Kidney (tissue), 14 donors: ENCODE data around the gene TECTB. TPM values are rescaled to one million over a fixed set of nuclear protein-coding genes. Genes with fewer than 3 reads are reported as not detected.

Experiments used
- DNase-seq, 5 donors: peaks; one replicate each; pipeline ENCODE4 v3.0.0-alpha.2; 2013 to 2020
- FAIRE-seq: peaks from 2 replicates; lab custom pipeline; 2012; peaks lifted over from hg19 to GRCh38; lab: Jason Lieb, UNC
- H3K27ac ChIP-seq, 2 donors: one replicate each; pipeline ENCODE4 v1.7.0; 2013; ENCODE audit warnings: low read depth in 2 of 2, low read length in 2 of 2, inconsistent platforms in 1 of 2
- H3K27me3 ChIP-seq: one replicate; pipeline ENCODE4 v1.7.1; 2013; ENCODE audit warnings: low read length, inconsistent platforms; ENCODE audit not compliant: control insufficient read depth, insufficient read depth
- H3K36me3 ChIP-seq, 3 donors: one replicate each; pipeline versions ENCODE4 v1.7.0 to v1.7.1; 2013; ENCODE audit warnings: low read length in 3 of 3, control low read depth in 1 of 3, inconsistent platforms in 1 of 3; ENCODE audit not compliant: insufficient read depth in 3 of 3, control insufficient read depth in 2 of 3
- H3K4me1 ChIP-seq, 3 donors: one replicate each; pipeline versions ENCODE4 v1.7.0 to v1.7.1; 2013; ENCODE audit warnings: low read length in 3 of 3, inconsistent platforms in 1 of 3, low read depth in 1 of 3; ENCODE audit not compliant: control insufficient read depth in 2 of 3, insufficient read depth in 2 of 3
- H3K4me3 ChIP-seq, 3 donors: one replicate each; pipeline versions ENCODE4 v1.7.0 to v1.8.1; 2013; ENCODE audit warnings: low read length in 3 of 3, control low read depth in 1 of 3, inconsistent platforms in 1 of 3
- H3K9ac ChIP-seq, 3 donors: one replicate each; pipeline versions ENCODE4 v1.7.0 to v1.7.1; 2013; ENCODE audit warnings: low read length in 3 of 3, control low read depth in 1 of 3, inconsistent platforms in 1 of 3
- H3K9me3 ChIP-seq, 3 donors: one replicate each; pipeline versions ENCODE4 v1.7.0 to v1.7.1; 2013; ENCODE audit warnings: low read length in 3 of 3, control low read depth in 1 of 3, inconsistent platforms in 1 of 3; ENCODE audit not compliant: control insufficient read depth in 2 of 3, insufficient read depth in 1 of 3
- intact Hi-C: fragments of 100-400 bp; cut with DNase I; formaldehyde crosslinking; loops from one replicate; pipeline ENCODE4 v1.11.1; 2022
- polyA plus RNA-seq: library from polyadenylated mRNA; stranded (reverse); fragments of 350-450 nt; fragmentation: Illumina TruSeq; extraction: RNeasy Lipid Tissue Mini Kit (QIAGEN cat#74804); gene quantifications from one replicate; pipeline ENCODE4 v1.2.3, GENCODE V29; 2014; ENCODE audit warnings: low read depth, low replicate concordance; ENCODE audit not compliant: insufficient read depth
- total RNA-seq: library from RNA; stranded (reverse); fragmentation: NEBNext Ultra II Directional; extraction: Animal tissue kit (Norgen Biotek cat#: 25700); gene quantifications from one replicate; pipeline ENCODE4 v1.2.1, GENCODE V29; 2021
- TF ChIP-seq, protein P1 (sequence below): IDR thresholded peaks from 3 replicates; pipeline ENCODE4 v1.5.1; 2012; ENCODE audit warnings: mild to moderate bottlenecking, moderate library complexity, borderline replicate concordance; ENCODE audit not compliant: insufficient read depth; ENCODE audit errors: extremely low read depth
- donor health status: control.
- donor health status: control.
- donor health status: control.
- donor health status: control.
- donor health status: control.
- donor health status: DM: yes; HTN: yes; CAD: no.
- donor health status: Normal renal cell carcinoma (clear cell type).

Gene TECTB
- total and polyA plus RNA-seq, 2 donors from 2014 or later = not detected

DNA sequence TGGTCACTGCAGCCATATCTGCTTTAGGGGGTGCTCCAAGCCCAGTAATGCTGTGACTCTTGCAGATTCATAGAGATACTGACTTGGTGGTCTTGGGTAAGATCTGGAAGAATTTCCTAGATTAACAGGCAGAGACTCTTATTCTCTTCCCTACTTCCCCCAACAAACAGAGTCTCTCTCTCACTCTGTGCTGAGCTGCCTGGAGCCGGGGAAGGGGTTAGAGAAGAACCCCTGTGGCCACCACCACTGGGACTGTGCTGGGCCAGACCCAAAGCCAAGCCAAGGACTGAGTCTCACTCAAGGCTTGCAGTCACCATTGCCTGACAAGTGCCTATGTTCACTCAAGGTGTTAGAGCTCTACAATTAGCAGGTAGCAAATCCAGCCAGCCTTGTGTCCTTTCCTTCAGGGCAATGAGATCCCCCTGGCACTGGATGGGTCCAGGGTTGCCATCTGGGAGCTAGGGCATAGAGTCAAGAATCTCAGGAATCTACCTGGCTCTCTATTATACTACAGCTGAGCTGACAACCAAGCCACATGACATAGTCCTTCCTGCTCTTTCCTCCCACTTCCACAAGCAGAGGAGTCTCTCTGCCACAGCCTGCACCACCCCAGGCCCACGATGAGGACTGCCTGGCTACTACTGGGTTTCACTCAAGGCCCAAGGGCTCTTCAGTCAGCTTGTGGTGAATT, 41.4 kb upstream of the TECTB start:
- Histone ChIP-seq H3K27me3 (no peaks in the 10 kb centered on the region), H3K27ac (no peak overlapping the region), H3K9me3 (peaks cover 0 to 5% (median 2%) of the 10 kb centered on the region in 3 donors), H3K9ac (no peak overlapping the region), H3K4me3 (no peak overlapping the region), H3K36me3 (no peaks in the 10 kb centered on the region), H3K4me1 (no peaks in the 10 kb centered on the region)
- FAIRE-seq = no peak
- DNase-seq = no peak
- TF ChIP-seq, protein P1, sequence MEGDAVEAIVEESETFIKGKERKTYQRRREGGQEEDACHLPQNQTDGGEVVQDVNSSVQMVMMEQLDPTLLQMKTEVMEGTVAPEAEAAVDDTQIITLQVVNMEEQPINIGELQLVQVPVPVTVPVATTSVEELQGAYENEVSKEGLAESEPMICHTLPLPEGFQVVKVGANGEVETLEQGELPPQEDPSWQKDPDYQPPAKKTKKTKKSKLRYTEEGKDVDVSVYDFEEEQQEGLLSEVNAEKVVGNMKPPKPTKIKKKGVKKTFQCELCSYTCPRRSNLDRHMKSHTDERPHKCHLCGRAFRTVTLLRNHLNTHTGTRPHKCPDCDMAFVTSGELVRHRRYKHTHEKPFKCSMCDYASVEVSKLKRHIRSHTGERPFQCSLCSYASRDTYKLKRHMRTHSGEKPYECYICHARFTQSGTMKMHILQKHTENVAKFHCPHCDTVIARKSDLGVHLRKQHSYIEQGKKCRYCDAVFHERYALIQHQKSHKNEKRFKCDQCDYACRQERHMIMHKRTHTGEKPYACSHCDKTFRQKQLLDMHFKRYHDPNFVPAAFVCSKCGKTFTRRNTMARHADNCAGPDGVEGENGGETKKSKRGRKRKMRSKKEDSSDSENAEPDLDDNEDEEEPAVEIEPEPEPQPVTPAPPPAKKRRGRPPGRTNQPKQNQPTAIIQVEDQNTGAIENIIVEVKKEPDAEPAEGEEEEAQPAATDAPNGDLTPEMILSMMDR = no peak
- intact Hi-C loops = no loop called here

DNA sequence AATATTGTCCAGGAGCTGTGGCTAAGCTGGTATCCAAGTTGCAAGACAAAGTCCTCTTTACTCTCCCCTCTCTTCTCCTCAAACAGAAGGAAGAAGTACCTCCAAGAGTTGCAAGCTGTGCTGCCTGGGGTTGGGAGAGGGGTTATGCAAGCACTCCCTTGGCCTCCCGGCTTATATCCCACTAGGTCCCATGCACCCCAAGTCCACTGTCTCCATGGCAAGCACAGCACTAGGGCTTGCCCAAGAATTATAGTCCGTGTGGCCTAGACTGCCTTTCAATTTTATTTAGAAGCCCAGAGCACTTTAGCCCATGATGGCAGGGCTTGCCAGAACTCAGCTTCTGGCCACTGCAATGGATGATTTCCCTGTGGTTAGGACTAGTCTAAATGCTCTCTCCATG, 40.4 kb upstream of the TECTB start:
- TF ChIP-seq, protein P1 = no peak
- no peaks in the 10 kb centered on the region for H3K27me3 ChIP-seq
- no peaks in the 10 kb centered on the region for H3K36me3 ChIP-seq
- no peak overlapping the region for H3K9ac ChIP-seq
- intact Hi-C loops = no loop called here
- H3K27ac ChIP-seq = no peak overlapping the region
- FAIRE-seq = no peak
- H3K9me3 ChIP-seq = peaks cover 0 to 5% (median 4%) of the 10 kb centered on the region in 3 donors
- DNase-seq = no peak
- no peaks in the 10 kb centered on the region for H3K4me1 ChIP-seq
- H3K4me3 ChIP-seq = no peak overlapping the region

DNA sequence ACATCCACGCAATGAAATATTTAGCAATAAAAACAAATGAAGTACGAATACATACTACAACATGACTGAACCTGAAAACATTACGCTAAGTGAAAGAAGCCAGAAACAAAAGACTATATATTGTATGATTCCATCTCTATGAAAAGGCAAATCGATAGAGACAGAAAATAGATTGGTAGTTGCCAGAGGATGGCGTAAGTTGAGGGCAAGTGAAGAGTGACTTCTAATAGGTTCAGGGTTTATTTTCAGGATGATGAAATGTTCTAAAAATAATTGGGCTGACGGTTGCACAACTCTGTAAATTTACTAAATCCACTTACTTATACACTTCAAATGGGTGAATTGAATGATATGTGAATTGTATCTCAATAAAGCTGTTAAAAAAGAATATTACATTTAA, 39.5 kb upstream of the TECTB start:
- FAIRE-seq = no peak

More for the DNA sequence above, 39.5 kb upstream of the TECTB start:
- peaks cover 0 to 4% (median 1%) of the 10 kb centered on the region in 3 donors for H3K9me3 ChIP-seq
- intact Hi-C loops = no loop called here
- H3K27me3 ChIP-seq = no peaks in the 10 kb centered on the region
- no peak overlapping the region for H3K27ac ChIP-seq
- H3K36me3 ChIP-seq = no peaks in the 10 kb centered on the region
- no peaks in the 10 kb centered on the region for H3K4me1 ChIP-seq
- TF ChIP-seq, protein P1 = no peak
- DNase-seq = no peak
- no peak overlapping the region for H3K9ac ChIP-seq
- no peak overlapping the region for H3K4me3 ChIP-seq
